Activated CD8-positive, alpha-beta memory T cell treated with anti-CD3 and anti-CD28 coated beads for 48 hours (primary cell): ENCODE measurements around the gene MRPL17.
"Not testable (repeated sequence)": the region's sequence is repeated elsewhere in the genome, so short reads cannot be mapped to it uniquely, and the experiment has no call there.

ENCODE experiments used
- DNase-seq, 3 experiments: peaks; one replicate each; pipeline ENCODE4 v3.0.0-alpha.2; 2020; ENCODE audit warnings: low read depth in 2 of 3, low spot score in 2 of 3

MRPL17 gene

DNA sequence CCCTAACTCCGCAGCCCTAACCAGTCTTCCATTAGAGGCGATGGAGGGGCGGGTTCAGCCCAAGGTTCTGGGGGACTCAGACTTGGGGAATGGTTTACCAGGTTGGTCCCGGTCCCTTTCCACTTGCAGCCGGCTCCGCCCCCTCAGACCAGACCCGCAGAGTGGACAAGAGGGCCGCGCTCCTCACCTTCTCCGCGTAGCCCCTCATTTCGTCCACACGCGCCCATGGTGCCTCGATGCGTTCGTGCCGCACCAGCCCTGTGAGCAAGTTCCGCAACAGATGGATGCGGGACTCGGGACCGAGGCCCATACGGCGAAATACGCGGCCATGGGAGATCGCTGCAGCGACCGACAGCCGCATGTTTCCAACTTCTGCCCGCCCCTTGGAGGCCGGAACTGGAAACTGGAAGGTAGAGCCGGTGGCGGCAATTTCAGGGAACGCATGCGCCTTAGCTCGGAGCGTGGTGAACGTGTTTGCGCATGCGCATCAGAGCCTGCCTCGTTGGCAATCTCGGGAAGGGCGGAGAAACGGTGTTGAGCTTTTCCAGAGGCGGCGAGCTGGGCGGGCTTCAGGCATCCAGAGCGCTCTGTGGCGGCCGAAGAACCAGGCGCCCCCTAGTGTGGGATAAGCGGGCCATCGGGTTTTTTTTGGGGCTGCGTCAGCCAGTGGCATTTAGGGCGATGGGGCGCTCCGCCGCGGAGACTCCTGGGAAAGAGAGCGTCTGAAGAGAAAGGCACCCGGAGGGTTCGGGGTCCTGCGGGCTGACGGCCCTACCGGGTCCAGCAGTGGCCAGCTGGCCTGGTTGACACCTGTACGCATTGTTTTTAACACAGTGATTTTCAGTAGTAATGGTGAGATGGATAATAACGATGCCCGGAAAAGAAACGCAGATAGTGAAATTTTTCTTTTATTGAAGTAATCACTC is at the start of gene MRPL17:
Gene MRPL17 (minus strand): TSS at position 405 of the 926 bp plus-strand sequence. CDS start 44 bp downstream, at position 361.
- peak; percentile 90 to 99 (median 98) for DNase-seq

DNA sequence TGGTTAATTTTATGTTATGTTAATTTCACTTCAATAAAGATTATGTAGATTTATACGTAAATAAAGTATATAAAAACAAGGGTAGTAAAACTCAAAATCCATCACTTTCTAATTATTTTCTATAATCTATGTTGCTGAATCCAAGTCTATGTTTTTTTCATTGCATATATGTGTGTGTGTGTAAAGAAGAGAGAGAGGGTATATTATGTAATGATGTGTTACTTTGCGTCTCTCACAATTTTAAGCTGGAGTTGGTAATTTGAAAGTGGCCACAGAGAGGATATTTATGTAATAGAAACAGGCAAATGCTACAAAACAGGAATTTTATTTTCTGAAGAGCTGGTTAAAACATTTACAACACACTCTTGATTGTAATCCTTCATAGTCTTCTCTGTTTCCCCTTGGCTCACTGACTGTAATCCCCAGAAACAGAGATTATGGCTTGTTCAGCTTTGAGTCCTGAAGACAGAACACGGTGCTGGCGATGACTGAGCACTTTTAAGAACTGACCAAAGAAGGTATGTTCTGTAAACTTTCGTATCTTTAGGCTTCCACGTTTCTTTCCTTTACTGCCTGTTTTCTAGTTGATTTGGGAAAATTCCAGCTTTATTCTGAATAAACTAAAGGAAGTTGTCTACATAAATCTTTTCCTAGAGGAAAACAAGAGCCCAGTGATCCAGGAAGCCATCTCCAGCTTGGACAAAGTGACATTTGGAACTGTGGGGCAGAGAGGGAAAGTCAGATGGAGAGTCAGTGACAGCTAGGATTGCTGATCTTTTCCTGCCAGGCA is 45.0 kb upstream of the MRPL17 start:
- DNase-seq, result no peak

DNA sequence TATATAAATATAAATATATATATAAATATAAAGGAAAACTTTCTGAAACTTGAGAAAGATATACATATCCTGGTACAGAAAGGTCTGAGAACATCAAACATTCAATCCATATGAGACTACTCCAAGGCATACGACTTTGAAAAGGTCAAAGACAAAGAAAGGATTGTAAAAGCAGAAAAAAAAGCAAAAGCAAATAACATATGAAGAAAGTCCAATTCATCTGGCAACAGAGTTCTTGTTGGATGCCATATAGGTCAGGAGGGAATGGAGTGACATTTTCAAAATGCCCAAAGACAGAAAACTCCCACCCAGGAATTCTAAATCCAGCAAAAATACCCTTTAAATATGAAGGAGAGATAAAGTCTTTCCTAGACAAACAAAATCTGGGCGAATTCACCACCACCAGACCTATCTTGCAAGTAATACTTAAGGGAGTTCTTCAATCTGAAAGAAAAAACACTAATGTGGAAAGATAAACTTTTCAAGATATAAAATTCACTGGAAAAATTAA is 42.3 kb upstream of the MRPL17 start:
- no peak for DNase-seq

DNA sequence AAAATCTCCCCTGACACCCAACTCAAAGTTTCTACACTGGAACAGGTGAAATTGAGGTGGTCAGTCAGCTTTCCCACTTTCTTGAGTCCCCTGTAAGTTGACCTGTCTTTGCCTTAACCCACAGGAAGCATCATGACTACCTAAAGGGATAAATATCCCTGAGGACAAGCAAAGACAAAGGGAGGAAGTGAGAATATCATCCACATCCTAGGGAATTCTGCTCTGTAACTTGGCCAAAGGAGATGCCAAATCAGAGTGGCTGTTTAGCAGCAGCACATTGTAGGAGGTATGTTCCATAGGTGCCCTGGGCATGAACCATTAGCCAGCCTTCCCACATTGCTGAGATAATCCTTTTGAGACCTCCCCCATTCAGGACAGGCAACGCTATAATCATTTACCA is 40.9 kb upstream of the MRPL17 start:
- no peak for DNase-seq

DNA sequence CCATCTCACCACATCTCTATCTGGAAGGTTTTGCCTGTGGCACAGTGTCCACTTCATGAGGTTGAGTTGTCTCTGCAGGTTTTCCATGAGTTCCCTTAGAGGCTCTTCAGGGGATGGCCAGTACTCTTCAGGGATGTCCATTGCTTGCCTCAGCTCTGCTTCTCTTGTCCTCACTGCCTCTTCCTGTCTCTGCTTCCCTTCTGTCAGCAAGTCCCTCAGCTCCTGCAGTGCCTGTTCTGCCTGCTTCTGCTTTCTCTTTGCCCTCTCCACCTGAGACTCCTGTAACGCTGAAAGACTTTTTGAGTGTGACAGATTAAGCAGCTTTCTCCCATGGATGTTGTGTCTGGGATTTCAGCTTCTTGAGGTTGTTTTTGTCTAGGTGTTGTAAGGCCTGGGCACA is 38.2 kb upstream of the MRPL17 start:
- DNase-seq, result no peak

DNA sequence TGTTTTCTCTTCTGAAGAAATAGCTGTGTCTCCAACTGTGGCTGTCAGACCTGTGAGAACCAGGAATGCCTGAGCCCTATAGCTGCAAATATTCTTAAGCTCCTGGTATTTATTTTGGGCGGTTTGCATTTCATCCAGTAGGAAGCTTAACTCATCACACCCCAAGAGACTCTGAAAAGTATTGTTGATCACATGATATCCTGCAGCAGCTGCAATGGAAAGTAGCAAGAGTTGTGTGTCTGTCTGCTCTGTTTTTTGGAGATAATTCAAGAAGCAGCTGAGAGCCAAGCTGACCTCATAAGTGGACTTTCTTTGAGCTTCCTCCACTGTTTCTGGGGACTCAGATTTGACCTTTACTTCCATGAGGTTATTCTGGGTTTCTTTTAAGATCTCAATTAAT is 36.4 kb upstream of the MRPL17 start:
- DNase-seq, result no peak

DNA sequence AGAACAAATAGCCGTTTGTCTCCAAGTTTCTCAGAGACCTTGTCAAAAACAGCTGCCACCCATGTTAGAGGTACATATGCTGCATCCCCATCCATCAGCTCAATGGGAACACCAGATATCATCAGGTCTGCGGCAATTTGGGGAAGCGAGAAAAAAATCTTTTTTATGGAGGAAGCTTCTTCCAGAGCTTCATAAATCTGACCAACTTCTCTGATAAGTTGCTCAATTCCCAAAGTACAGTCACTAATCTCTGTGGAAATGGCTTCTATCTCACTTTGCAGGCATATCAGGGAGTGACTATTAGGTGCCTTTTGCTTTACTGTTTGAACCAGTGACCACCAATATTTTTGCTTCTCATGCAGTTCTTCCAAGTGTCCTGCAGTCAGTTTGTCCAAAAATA is 34.3 kb upstream of the MRPL17 start:
- DNase-seq, result no peak

GRCh38 chr11:6711552-6711951 is 28.4 kb upstream of the MRPL17 start:
- not testable (repeated sequence) for DNase-seq

- no peak for DNase-seq
These were observed 25.7 kb upstream of the MRPL17 start for GRCh38 chr11:6708876-6709275.

DNA sequence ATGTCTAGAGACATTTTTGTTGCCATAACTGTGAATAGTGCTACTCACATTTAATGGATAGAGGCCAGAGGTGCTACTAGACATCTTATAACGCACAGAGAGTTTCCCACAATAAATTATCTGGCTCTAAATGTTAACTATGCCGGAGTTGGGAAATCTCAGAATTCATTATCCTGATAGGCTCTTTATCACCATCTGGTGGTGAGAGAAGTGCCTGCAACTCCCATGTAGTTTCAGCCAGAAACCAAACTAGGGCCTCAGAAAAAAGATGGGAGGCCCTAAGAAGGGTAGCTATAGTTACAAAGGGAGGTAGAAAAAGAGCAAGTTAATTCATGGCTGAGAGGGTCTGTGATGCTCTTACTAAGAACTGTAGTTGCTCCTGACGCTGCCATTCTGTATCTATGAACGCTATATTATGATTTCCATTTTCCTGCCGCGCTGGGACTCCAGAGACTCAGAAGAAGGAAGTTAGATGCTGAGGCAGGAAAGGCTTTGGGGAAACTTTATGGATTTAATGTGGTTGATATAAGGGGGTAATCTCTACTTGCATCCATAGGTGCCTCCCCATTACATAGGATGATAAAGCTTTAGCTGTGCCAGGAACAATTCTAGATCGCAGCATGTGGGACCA is 22.9 kb upstream of the MRPL17 start:
- DNase-seq, result no peak

- DNase-seq, result no peak
These were observed 20.3 kb upstream of the MRPL17 start for GRCh38 chr11:6703247-6704063.

DNA sequence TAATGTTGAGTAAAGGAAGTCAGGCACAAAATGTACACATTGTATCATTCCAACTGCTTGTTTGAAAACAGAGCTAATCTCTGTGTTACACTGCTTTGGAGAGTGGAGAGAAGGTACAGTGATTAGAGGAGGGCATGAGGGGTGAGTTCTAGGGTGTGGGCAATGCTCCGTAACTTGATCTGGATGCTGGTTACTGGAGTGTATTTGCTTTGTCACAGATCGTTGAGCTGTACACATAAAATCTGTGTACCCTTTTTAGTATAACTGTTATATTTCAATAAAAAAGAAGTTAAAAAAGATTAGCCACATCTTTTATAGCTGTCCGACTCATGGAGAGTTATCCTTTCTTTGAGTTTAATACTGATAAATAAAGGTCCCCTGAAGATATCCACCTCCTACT is 18.8 kb upstream of the MRPL17 start:
- not testable (repeated sequence) for DNase-seq

- no peak for DNase-seq
These were observed 12.2 kb upstream of the MRPL17 start for GRCh38 chr11:6695377-6695776.

- DNase-seq, result no peak
These were observed 11.0 kb upstream of the MRPL17 start for GRCh38 chr11:6694229-6694535.

DNA sequence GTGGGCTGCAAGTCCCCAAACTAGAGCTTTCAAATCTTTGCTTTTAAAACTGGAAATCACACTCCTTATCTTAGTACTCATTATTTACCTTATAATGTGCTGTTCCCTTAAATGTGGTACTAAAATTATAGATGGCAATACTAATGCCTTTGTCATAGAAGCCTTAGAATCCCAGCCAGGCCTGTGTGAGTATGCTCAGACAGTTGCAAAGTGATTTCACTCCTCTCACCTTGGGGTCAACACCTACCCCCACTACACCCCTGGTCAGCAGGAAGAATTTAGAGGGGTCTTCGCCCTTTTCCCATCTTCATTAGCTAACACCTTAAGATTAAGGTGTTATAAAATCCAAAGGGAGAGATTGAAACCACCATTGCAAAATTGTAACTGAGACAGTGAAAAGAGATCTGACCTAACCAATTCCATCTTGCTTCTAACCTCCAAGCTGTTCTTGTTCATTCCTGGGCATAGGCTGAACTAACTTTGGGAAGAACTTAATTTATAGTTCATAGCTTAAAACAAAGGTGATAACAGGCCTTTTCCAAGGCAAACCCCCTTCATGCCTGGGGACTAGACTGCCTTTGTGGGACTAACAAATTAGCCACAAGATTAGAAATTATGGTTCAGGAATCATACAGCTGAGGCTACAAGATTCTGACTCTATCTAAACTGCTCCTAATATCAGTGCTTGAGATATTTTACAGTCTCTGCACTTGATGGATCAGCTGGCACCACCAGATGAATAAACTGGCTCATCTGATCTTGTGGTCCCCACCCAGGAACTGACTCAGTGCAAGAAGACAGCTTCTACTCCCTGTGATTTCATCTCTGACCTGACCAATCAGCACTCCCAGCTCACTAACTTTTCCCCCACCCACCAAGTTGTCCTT is 10.4 kb upstream of the MRPL17 start:
- DNase-seq, result no peak

DNA sequence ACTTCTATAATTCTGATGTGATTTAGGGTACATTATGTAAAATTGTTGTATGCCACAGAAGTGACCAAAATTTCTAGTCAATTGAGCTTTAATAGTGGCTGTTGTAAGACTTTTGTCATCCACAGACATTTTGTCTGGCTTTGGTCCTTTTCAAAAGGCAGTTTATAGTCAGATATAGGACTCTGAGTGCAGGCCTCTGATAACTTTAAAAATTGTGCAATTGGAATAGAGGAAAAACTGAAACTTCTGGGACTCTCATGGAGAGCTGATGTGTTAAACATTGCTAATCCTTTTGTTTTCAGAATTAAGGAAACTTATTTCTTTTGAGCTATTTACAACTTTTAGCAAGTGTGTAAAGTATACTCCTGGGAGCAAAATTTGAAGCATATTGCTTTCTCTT is 9.0 kb upstream of the MRPL17 start:
- no peak for DNase-seq

DNA sequence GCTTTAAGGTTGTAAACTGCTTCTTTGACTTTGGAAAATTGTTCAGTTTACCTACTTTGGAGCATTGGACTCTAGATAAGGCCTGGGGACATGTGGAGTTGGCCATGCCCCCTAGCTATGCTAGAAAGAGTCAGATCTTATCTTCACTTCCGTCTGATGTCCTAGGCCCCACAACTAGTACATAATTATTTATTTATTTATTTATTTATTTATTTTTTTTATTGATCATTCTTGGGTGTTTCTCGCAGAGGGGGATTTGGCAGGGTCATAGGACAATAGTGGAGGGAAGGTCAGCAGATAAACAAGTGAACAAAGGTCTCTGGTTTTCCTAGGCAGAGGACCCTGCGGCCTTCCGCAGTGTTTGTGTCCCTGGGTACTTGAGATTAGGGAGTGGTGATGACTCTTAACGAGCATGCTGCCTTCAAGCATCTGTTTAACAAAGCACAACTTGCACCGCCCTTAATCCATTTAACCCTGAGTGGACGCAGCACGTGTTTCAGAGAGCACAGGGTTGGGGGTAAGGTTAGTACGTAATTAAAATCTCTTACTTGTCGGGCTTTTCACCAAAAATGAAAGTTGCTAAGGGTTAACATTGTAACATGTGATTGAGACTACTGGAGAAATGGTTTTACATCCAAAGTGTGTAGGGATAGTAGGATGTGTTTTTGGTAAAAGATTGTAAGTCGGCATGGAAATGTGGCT is 7.4 kb upstream of the MRPL17 start:
- DNase-seq, result not testable (repeated sequence)

DNA sequence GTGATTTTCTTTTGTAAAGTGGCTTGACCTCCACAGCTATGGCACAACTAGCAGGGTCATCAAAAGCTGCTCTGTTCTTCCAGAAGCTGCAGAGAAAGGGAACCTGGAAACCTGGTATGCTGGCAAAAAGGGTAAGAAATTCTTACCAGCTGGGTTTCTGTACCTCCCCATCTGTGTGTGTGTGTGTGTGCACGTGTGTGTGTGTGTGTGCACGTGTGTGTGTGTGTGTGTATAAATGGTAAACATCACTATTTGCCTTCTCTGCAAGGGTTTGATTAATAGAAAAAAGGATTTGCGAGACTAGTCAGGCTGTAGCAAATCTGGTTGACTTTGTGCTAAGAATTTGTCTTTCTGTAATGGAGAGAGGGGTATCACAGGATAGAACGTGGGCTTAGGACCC is 4.7 kb upstream of the MRPL17 start:
- DNase-seq, result no peak

DNA sequence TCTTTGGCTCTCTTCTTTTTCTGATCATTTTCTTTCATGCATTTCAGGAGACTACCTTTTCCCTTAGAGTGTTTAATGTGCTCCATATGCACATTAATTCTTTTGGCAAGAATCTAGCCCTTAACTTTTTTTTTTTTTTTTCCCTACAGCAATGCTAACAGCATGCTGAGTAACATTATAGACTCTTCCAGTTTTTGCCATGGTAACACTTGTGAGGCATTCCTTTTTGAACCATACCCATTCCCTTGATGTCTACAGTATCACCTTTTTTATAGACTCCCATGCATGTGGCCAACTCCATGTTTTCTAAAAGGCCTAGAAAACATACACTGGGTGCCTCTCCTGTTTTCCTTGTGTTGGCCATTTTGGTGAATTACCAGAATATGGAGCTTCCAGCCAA is 2.9 kb upstream of the MRPL17 start:
- DNase-seq, result no peak
